Mucosa of stomach (tissue), 1 donor: ENCODE results near the gene CBFA2T3.

Experiments used
- H3K27me3 ChIP-seq: one replicate; pipeline ENCODE4 v1.7.0; 2013; ENCODE audit warnings: mild to moderate bottlenecking, low read length; ENCODE audit not compliant: control insufficient read depth, insufficient read depth
- H3K36me3 ChIP-seq: one replicate; pipeline ENCODE4 v1.7.0; 2013; ENCODE audit warnings: low read length; ENCODE audit not compliant: control insufficient read depth, insufficient read depth
- H3K4me1 ChIP-seq: one replicate; pipeline ENCODE4 v1.7.0; 2013; ENCODE audit warnings: mild to moderate bottlenecking, low read length; ENCODE audit not compliant: control insufficient read depth, insufficient read depth
- H3K4me3 ChIP-seq: one replicate; pipeline ENCODE4 v1.7.0; 2013; ENCODE audit warnings: low read length
- H3K9ac ChIP-seq: one replicate; pipeline ENCODE4 v1.7.0; 2013; ENCODE audit warnings: mild to moderate bottlenecking, low read length, moderate library complexity
- H3K9me3 ChIP-seq: one replicate; pipeline ENCODE4 v1.7.0; 2013; ENCODE audit warnings: mild to moderate bottlenecking, low read length, moderate library complexity; ENCODE audit not compliant: control insufficient read depth
- donor health status: Pancreatic carcinoma.

The CBFA2T3 gene

GRCh38 chr16:88931936-88932335 lies 45.1 kb downstream of the CBFA2T3 start:
- Histone ChIP-seq H3K9ac (no peak overlapping the region), H3K36me3 (no peaks in the 10 kb centered on the region), H3K4me3 (no peak overlapping the region), H3K27me3 (peaks cover 11% of the 10 kb centered on the region), H3K4me1 (no peaks in the 10 kb centered on the region), H3K9me3 (no peaks in the 10 kb centered on the region)

- Histone ChIP-seq H3K27me3 (peaks cover 11% of the 10 kb centered on the region), H3K4me1 (no peaks in the 10 kb centered on the region), H3K36me3 (no peaks in the 10 kb centered on the region)
These were observed 45.6 kb downstream of the CBFA2T3 start for GRCh38 chr16:88931373-88931900.

GRCh38 chr16:88930716-88931115 lies 46.3 kb downstream of the CBFA2T3 start:
- H3K27me3 ChIP-seq, result peaks cover 6% of the 10 kb centered on the region
- no peaks in the 10 kb centered on the region for H3K4me1 ChIP-seq
- no peaks in the 10 kb centered on the region for H3K36me3 ChIP-seq
- H3K4me3 ChIP-seq, result no peak overlapping the region
- H3K9ac ChIP-seq, result no peak overlapping the region
- H3K9me3 ChIP-seq, result no peaks in the 10 kb centered on the region

More at GRCh38 chr16:88931373-88931900, 45.6 kb downstream of the CBFA2T3 start:
- no peak overlapping the region for H3K9ac ChIP-seq
- H3K4me3 ChIP-seq, result no peak overlapping the region
- no peaks in the 10 kb centered on the region for H3K9me3 ChIP-seq

GRCh38 chr16:88929091-88929445 lies 47.9 kb downstream of the CBFA2T3 start:
- Histone ChIP-seq H3K36me3 (no peaks in the 10 kb centered on the region), H3K9ac (no peak overlapping the region), H3K27me3 (peaks cover 2% of the 10 kb centered on the region), H3K9me3 (no peaks in the 10 kb centered on the region), H3K4me3 (no peak overlapping the region), H3K4me1 (no peaks in the 10 kb centered on the region)

- Histone ChIP-seq H3K9ac (no peak overlapping the region), H3K9me3 (no peaks in the 10 kb centered on the region), H3K36me3 (no peaks in the 10 kb centered on the region), H3K4me1 (no peaks in the 10 kb centered on the region), H3K27me3 (peaks cover 2% of the 10 kb centered on the region), H3K4me3 (no peak overlapping the region)
These were observed 48.5 kb downstream of the CBFA2T3 start for GRCh38 chr16:88928405-88929090.

GRCh38 chr16:88927661-88928060 lies 49.3 kb downstream of the CBFA2T3 start:
- no peaks in the 10 kb centered on the region for H3K36me3 ChIP-seq
- no peak overlapping the region for H3K4me3 ChIP-seq
- peaks cover 2% of the 10 kb centered on the region for H3K27me3 ChIP-seq
- H3K9ac ChIP-seq, result no peak overlapping the region
- no peaks in the 10 kb centered on the region for H3K9me3 ChIP-seq
- no peaks in the 10 kb centered on the region for H3K4me1 ChIP-seq

- peaks cover 6% of the 10 kb centered on the region for H3K4me1 ChIP-seq
- no peaks in the 10 kb centered on the region for H3K9me3 ChIP-seq
- no peaks in the 10 kb centered on the region for H3K36me3 ChIP-seq
- H3K4me3 ChIP-seq, result no peak overlapping the region
- no peak overlapping the region for H3K9ac ChIP-seq
- H3K27me3 ChIP-seq, result peaks cover 2% of the 10 kb centered on the region
These were observed 50.0 kb downstream of the CBFA2T3 start for GRCh38 chr16:88927010-88927409.

GRCh38 chr16:88926374-88926990 lies 50.5 kb downstream of the CBFA2T3 start:
- no peaks in the 10 kb centered on the region for H3K36me3 ChIP-seq
- peaks cover 11% of the 10 kb centered on the region for H3K4me1 ChIP-seq
- H3K9me3 ChIP-seq, result no peaks in the 10 kb centered on the region
- peaks cover 2% of the 10 kb centered on the region for H3K27me3 ChIP-seq
- H3K9ac ChIP-seq, result no peak overlapping the region
- no peak overlapping the region for H3K4me3 ChIP-seq

- peaks cover 2% of the 10 kb centered on the region for H3K27me3 ChIP-seq
- H3K9me3 ChIP-seq, result no peaks in the 10 kb centered on the region
- no peak overlapping the region for H3K9ac ChIP-seq
- H3K4me1 ChIP-seq, result peaks cover 19% of the 10 kb centered on the region
- no peaks in the 10 kb centered on the region for H3K36me3 ChIP-seq
- no peak overlapping the region for H3K4me3 ChIP-seq
These were observed 51.5 kb downstream of the CBFA2T3 start for GRCh38 chr16:88925540-88925887.

- H3K9ac ChIP-seq, result no peak overlapping the region
- no peak overlapping the region for H3K4me3 ChIP-seq
- no peaks in the 10 kb centered on the region for H3K9me3 ChIP-seq
- H3K27me3 ChIP-seq, result peaks cover 2% of the 10 kb centered on the region
- H3K36me3 ChIP-seq, result no peaks in the 10 kb centered on the region
- peaks cover 19% of the 10 kb centered on the region for H3K4me1 ChIP-seq
These were observed 52.0 kb downstream of the CBFA2T3 start for GRCh38 chr16:88924834-88925539.

GRCh38 chr16:88923926-88924833 lies 52.8 kb downstream of the CBFA2T3 start:
- no peak overlapping the region for H3K4me3 ChIP-seq
- no peak overlapping the region for H3K9ac ChIP-seq
- H3K4me1 ChIP-seq, result peaks cover 19% of the 10 kb centered on the region
- H3K27me3 ChIP-seq, result peaks cover 2% of the 10 kb centered on the region
- H3K36me3 ChIP-seq, result no peaks in the 10 kb centered on the region
- no peaks in the 10 kb centered on the region for H3K9me3 ChIP-seq
